KG1 (cell line): ENCODE data around the gene GHRH.

Source experiments
- DNase-seq: peaks from one replicate; lab custom pipeline; 2025; lab: John Stamatoyannopoulos, UW

GHRH gene

DNA sequence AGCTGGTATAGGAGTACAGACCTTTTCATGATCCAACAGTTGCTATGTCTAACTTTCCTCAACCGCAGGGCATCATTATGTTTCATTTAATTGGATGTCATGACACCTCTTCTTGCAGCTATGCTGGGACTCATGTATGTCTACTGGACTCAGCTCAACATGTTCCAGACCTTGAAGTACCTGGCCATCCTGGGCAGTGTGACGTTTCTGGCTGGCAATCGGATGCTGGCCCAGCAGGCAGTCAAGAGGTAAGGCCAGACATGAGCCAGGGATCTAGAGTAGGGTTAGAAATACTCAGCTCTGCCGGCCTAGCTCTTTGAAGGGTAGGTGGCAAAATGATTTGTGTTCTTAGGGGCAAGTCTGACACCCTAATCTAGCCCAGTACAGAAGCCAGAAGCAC is 25.2 kb downstream of the GHRH start:
- DNase-seq: no peak

DNA sequence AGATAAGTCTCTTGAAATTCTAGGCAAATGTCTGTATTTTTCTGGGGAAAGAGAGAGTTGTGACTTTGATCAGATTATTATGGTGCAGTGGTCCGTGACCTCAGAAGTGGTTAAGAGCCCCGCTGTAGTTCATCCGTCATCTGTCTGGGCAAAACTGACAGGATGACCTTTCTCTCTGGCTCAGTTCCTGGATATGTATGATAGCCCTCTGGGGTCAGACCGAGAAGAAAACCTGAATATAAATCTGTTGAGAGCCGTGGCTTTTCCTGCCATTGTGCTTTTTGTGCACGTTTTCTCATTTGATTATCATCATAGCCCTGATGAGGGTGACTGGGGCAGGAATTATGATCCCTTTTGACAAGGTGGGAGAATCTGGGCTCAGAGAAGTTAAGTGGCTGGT is 26.5 kb downstream of the GHRH start:
- no peak for DNase-seq

DNA sequence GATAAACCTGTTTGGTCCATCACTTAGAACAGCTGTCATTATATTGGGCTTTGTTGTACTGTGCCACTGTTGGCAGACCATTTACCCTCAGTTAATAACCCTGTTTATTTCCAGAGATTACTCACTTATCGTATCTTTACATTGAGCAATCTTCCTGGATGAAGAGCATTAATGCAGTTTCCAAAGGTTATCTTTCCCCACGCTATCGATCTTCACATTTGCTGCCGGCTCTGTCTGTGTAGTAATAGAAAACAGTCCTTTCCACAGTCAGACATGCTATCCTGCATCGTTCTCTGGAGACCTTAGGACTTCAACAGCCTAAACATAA is 27.4 kb downstream of the GHRH start:
- DNase-seq: no peak

DNA sequence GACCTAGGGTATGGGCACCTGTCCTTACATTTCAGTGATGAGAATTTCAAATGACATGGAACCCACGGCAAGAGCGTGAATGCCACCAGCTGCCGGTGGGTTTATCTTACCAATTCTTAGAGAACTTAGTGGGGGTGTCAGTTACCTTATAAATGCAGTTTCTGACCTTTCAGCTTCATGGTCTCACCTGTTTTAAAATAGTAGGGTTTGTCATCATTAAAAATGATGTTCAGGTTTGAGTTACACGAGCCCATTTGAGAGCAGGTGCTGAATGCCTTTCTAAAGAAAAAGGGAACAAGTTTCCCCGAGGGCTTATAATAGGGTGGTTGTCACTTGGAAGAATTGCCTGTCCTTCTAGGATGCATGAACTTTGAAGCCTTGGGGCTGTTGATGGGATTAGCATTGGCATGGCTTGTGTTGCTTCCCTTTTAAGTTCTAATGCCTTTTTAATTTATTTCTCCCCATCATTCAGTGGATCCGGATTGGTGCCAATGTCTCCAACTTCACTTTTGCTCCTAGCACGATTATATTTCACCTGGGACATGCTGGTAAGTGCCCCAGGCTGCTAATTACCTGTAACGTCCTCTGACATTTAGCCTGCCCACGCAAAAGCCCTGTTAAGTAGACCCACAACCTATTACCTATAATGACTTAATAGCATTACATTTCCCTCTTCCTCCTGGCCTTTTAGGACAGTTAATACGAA is 27.9 kb downstream of the GHRH start:
- DNase-seq: no peak

DNA sequence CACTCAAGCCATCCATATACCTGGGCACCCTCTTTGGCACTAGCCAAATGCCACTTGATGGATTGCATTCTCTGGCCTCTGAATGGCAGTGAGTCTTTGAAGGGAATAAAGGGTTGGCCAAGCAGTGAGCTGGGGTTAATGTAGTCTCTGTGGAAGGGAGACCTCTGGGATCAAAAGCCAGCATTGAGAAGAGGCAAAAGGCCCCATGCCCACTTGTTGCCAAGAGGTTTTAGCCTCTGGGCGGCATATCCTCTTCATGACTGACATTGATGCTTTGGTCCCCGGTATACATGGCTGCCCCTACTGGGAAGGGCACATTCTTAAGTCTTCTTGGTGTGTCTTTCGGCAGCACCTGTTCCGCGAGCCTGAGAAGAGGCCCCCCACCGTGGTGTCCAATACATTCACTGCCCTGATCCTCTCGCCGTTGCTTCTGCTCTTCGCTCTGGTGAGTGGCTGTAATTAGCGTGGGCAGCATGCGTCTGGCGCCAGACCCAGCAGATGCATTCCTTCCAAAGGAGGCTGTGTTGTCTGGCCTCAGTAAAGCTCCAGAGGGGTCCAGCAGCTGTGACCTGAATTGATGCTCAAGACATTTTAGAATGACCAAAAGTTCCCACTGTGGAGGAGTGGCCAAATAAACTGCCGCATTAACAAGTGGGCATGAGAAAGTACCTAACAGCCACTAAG is 29.5 kb downstream of the GHRH start:
- no peak for DNase-seq

DNA sequence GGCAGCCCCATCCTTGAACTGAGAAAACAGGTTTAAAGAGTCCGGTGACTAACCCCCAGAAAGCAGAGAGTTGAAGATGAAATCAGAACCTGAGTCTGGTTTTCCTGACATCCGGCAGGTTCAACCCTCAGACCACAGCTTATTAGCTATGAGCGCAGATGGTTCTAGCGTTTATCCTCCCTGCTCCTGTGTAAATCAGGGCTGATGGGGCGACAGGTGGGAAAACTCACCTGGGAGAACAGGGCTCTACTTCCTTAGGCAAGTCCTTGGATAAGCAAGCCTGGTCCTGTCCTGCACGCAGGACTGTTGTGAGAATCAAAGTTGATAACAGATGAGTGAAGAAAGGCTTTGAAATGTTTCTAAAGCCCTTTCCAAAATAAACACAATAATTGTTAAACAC is 31.4 kb downstream of the GHRH start:
- no peak for DNase-seq

DNA sequence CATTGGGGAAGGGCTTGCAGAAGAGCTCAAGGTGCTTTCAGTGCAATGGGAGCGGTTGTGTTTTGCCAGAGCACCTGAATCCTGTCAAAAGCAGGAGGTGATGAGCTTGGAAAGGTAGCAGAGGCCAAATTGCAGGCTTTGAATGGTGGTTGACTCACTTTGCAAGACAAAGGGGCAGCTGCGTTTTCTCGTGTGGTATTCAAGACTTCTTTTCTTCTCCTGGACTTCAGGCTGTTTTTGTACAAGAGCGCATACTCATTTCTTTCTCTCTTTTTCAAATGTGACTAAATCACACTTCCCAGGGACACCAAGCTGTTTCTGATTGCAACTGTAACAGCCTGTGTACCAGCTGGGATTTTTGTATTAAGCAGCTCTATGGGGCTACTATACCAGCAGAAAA is 32.3 kb downstream of the GHRH start:
- no peak for DNase-seq

DNA sequence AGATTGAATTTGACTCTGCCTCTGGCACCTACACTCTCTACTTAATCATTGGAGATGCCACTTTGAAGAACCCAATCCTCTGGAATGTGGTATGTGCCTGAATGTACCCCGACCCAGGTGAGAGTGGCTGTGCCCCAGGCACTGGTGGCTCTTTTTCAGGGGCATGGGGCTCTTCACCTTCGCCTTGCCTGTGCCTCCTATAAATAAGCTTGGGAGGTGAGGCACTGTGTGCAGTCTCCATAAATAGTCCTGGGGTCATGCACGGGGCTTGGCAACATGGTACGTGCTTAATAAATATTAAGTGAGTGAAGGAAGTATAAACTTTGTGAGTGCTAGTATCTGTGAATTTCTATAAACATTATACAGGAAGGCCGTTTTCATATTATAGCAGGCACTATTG is 33.0 kb downstream of the GHRH start:
- DNase-seq: no peak

DNA sequence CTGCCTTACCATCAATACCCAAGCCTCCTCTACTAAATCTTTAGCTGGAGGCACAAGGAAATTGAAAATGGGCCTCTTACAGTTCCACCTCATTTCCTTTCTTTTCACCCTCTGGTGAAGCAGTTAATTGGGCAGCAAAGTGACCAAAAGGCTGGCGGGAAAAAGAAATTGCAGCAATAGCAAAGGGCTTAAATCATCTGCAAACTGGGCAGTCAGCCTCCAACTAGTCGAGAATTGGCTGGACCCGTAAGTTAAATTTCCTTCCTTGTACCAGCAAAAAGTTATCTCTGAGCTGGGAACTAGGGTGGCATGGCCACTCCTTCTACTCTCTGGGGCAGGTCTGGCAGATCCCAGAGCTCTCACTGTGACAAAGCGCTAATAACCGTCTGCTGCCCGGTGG is 33.5 kb downstream of the GHRH start:
- no peak for DNase-seq

DNA sequence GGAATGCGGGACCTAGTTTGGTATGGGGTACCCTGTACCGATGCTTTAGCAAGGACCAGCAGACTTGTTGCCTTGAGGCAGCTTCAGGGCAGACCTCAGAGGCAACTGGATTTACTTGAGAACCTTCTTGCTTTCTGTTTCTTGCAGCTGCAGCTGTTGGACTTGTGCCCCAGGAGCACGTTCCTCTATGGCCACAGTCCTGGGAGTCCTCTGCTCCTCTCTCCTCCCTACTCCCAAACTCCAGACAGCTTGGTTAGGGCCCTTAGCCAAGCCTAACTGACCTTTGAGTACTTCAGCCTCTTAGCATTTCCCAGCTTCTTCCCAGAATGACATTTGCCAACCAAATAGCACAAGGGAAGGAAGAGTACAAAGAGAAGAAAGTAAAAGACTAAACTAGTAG is 34.7 kb downstream of the GHRH start:
- DNase-seq: no peak

DNA sequence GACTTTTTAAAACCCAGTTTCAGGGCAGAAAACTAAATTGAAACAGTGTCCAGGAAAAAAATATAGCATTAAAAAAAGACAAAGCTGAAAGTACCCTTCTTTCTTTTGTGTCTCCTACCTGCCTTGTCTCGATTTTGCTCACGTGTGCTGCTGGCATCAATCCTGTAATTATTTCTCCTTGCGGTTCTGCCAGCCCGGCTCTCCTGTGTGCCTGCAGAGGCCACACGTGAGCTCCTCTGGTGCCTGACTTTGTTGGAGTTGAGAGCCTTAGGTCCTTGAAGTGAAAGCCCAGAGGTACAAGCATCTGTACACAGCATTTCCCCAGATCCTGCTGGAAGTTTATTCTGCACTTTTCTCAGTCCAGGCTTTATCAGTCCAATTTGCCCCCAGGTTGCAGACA is 36.5 kb downstream of the GHRH start:
- DNase-seq: no peak

DNA sequence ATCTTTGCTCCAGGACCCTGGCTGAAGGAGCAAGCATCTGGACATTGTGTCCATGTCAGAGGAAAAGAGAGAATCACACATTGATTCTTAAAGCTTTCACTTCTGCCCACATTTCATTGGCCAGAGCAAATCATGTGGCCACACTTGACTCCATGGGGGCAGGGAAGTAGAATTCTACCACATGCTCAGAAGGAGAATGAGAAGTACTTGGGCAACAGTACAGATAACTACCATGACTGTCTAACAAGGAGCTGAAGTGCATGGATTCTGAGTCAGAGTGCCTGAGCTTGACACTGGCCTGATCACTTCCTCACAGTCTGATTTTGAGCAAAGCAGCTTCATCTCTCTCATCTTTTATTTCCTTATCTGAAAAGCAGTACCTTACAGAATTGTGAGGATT is 38.6 kb downstream of the GHRH start:
- DNase-seq: no peak

DNA sequence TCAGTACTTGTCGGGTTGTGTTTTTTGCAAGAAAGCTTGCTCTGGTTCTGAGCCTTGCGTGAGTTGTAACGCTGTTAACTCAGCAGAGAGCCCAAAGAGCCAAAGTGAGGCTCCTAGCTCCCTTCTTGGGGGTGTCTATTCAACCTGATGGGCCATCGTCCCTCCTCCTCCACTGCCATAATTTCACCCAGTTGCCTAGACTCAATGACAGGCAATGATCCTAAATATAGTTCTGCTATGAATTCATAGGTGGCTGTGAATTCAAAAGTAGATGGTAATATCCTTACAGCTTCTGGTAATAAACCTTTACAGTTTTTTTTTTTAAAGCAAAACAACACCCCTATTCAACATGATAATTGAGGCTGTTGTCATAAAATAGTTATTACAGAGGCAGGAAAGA is 39.5 kb downstream of the GHRH start:
- no peak for DNase-seq

DNA sequence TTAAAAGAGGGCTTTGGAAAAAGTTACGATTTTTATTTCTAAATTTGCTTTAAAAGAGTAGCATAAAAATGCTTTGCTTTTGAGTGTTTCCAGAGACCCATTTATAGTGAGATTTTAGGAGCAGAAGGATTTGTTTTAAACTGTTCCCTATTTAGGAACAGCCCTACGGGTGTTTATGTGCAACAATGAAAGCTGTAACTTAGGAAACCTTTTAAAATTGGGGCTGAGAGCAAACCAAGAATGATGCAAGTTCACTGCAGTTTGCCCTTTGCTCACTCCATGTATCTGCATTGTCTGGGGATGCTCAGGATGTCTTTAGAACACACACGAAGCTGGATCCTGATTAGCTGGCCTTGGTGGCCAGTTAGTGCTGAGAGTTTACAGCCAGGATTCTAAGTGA is 40.9 kb downstream of the GHRH start:
- DNase-seq: no peak

DNA sequence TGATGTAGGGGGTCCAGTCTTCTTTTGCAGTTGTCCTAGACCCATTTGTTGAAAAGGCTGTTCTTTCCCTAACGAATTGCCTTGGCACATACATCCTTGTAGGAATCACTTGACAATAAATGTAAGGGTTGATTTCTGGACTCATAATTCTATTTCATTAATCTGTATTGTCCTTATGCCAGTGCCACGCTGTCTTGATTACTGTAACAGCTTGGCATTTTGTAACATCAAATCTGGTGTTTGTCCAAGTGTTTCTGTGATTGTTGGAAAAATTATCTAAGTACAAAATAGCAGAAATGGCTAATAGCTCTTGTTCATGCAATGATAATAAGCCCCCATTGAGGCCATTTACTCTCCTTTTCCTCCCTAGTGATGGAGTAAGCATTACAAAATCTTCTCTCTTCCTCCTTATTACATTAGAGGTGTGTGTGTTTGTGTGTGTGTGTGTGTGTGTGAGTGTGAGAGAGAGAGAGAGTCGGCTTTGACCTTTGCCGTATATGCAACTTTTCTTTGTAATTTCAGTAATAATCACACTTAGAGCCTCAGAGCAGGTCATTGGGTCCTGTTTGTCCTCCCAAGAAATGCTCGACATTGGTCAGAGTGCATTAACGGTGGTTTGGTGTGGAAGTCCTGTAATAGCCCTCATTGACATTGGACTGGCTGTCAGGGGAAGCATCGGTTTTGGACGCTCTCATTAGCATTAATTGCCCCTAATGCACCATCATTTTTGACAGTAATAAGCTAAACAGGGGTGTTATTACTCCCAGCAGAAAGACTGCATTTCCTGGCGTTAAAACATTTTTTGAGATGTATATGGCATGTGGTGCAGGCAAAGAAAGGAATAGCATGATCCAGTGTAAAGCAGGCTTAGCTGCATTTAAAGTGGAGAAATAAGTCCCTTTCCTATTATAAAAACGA is 41.6 kb downstream of the GHRH start:
- no peak for DNase-seq

DNA sequence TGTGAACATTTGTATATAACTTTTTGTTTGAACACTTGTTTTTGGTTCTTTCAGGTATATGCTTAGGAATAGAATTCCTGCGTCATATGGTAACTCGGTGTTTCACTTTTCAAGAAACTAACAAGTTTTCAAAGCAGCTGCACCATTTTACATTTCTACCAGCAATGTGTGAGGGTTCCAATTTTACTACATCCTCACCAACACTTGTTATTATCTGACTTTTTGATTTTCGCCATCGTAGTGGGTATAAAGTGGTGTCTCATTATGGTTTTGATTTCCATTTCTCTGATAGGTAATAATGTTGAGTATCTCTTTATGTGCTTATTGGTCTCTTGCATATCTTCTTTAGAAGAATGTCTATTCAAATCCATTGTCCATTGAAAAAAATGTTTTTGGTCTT is 42.6 kb downstream of the GHRH start:
- no peak for DNase-seq

DNA sequence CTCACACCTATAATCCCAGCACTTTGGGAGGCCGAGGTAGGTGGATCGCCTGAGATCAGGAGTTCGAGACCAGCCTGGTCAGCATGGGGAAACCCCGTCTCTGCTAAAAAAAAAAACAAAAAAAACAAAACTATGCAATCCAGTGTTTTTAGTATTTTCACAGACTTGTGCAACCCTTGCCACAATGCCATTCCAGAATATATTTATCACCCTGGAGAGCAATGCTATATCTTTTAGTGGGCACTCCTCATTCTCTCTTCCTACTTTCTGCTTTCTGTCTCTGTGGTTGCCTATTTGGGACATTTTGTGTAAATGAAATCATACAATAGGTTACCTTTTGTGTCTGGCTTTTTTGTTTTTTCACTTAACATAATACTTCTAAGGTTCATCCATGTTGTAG is 43.2 kb downstream of the GHRH start:
- DNase-seq: no peak

DNA sequence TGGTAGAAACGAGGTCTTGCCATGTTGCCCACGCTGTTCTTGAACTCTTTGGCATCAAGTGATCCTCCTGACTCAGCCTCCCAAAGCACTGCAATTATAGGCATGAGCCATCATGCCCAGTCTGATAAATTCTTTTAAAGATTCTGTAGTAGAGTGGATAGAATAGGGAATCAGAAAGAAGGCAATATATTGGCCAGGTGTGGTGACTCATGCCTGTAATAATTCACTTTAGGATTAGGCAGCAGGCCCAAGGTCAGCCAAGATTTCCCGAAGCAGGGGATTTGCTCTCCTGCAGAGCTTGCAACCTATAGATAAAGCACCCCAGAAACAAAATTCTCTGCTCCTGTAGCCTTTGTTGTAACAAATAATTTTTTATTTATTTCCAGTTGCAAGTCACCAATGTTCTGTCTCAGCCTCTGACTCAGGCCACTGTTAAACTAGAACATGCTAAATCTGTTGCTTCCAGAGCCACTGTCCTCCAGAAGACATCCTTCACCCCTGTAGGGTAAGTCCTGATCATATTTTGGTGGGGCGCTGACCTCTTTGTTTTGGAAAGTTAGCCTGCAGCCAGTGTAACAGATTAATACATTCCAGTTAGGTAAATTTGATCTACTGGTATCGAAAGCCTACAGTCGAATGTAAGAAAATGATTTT is 51.8 kb downstream of the GHRH start:
- no peak for DNase-seq

DNA sequence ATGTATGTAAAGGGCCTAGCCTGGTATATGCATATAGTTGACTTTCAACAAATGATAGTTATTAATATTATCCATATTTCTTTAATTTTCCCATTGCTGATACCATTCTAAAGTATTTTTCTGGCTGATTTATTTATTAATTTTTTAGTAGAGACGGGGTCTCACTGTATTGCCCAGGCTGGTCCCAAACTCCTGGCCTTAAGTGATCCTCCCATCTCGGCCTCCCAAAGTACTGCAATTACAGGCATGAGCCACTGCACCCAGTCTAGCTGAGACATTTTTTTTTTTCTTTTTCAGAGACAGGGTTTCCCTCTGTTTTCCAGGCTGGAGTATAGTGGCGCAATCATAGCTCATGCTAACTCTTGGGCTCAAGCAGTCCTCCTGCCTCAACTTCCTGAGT is 52.4 kb downstream of the GHRH start:
- no peak for DNase-seq

DNA sequence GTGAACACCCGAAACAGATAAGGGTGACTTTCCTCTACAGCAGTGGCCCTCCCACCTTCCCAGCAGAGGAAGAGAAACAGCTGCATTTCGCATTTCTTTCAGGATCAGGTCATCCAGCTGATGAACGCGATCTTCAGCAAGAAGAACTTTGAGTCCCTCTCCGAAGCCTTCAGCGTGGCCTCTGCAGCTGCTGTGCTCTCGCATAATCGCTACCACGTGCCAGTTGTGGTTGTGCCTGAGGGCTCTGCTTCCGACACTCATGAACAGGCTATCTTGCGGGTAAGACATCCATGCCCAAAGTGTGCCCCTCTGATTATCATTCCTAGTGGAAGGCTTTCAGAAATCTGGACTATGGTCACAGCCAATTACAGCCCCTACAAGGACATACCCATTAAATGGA is 54.4 kb downstream of the GHRH start:
- DNase-seq: no peak

DNA sequence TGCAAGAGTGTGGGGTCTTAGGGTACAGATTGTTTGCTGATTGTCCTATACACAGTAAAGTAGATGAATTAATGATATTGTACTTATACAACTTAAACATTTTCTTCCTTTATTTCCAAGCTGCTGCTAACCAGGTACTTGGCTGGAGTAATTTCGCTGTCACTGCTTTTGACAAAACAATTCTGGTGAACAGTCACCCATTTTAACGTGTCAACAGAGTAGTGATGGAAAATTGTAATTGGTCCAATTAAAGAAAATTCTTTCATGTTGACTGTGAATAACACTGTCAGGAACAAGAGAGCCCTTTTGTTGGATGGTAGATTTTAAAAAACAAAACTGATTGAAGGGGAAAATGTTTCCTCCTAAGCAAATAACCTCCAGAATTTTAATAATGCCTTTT is 55.8 kb downstream of the GHRH start:
- DNase-seq: no peak

DNA sequence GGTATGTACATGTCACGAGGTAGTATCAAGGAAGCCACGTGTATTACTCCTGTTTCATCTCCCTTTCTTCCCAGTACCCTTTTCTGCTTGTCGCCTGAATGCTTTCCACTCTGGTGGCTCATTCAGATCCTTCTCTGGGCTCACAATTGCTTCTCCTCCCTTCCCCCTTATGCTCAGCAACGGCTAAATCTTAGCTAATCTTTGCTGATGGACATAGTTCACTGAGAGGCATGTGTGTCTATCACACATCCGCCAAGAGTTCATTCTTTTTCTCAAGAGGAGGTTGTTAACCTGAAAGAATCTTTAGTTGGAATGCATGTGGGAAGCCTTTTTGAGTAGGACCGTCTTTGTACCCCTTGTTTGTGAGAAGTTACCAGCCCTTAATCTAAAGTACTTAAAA is 56.5 kb downstream of the GHRH start:
- DNase-seq: no peak

DNA sequence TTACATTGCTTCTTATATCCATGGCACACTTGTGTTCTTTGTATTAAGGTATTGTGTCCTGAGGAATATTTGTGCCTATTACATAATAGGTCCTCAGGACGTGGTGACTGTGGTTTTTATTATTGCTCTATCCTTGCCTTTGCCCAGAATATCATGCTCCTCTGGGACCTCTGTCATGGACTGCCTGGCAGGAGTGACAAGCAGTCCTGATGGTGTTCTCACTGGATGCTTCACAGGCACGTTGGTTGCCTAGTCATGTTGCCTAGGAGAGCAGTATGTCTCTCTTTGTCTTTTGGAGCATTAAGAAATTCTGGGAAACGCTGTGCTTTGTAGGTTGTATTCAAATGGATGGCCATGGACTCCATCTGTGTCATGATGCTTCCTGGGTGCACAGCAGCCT is 57.6 kb downstream of the GHRH start:
- DNase-seq: no peak
